ENCODE results near the gene WDR35.
"Not testable (repeated sequence)": the region's sequence is repeated elsewhere in the genome, so short reads cannot be mapped to it uniquely, and the experiment has no call there.

WDR35 gene

DNA sequence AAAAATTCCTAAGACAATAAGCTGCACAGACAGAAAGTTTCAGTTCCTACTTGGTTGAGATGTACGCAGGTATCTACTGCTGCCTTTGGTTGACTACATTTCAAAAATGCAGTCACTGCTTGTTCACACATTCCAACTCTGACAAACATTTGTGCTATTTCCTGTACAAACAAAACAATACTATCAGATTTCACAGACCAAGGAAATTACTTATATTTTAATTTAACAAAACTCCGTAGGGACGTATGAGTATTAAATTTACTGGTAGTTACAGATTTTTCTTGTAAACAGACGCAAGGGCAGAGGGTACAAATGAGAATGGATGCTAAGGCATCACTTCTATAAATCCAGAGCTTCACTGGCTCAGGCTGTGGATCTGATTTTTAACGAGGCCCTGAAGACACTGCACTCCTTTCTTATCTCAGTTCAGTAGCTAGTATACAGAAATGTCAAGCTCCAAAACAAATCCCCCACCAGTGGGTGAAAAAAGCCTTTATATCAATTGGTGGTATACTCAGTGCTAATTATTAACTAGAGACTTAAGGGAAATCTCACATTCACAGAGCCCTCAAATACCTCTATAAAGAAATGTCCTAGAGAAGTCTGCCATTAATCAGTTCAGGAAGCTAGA is 56.4 kb downstream of the WDR35 start:
- no peak for DNase-seq

GRCh38 chr2:19932928-19933327 is 57.0 kb downstream of the WDR35 start:
- no peak for DNase-seq

- DNase-seq = no peak
Measured at GRCh38 chr2:19929226-19929625, 60.7 kb downstream of the WDR35 start.

GRCh38 chr2:19927816-19928215 is 62.1 kb downstream of the WDR35 start:
- DNase-seq = not testable (repeated sequence)

GRCh38 chr2:19924526-19924925 is 65.4 kb downstream of the WDR35 start:
- not testable (repeated sequence) for DNase-seq

DNA sequence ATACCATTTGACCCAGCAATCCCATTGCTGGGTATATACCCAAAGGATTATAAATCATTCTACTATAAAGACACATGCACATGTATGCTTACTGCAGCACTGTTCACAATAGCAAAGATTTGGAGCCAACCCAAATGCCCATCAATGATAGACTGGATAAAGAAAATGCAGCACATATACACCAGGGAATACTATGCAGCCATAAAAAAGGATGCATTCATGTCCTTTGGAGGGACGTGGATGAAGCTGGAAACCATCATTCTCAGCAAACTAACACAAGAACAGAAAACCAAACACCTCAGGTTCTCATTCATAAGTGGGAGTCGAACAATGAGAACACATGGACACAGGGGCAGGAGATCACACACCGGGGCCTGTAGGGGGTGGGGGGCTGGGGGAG is 67.7 kb downstream of the WDR35 start:
- DNase-seq = not testable (repeated sequence)

GRCh38 chr2:19916385-19916950 is 73.4 kb downstream of the WDR35 start:
- DNase-seq = no peak

GRCh38 chr2:19914266-19914975 is 75.5 kb downstream of the WDR35 start:
- DNase-seq = no peak

GRCh38 chr2:19911808-19912509 is 77.9 kb downstream of the WDR35 start:
- no peak for DNase-seq

DNA sequence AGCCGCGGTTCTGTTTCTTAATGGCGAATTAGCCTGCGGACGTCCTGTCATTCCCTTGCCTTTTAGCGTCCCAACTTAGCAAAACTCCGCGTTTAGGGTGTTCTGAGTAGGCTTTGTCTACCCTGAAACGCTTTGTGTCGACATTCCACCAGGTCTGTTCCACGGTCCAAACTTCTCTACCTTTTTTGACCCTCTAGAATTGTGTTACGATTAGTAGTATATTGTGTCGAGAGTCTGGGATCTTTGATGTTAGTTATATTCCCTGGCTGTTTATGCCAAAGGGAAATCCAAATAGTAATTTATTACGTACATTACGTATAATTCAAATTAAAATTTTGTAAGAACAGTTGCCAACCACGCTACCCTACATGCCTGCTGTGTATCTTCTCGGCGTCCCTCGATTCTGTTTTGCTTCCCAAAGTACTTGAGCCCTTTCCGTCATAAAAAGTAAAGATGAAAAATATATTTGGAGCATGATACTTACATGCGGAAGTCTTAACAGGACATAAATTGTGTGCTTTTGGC is 87.6 kb downstream of the WDR35 start:
- no peak for DNase-seq

- DNase-seq = peak; percentile 97
Measured at GRCh38 chr2:19901442-19902215, 88.3 kb downstream of the WDR35 start, which contains the start of gene TTC32. Gene TTC32, minus strand, starts transcription at chr2:19901983. Its CDS starts 129 bp downstream, at chr2:19901854.

- no peak for DNase-seq
Measured at GRCh38 chr2:19900931-19901441, 88.9 kb downstream of the WDR35 start.

DNA sequence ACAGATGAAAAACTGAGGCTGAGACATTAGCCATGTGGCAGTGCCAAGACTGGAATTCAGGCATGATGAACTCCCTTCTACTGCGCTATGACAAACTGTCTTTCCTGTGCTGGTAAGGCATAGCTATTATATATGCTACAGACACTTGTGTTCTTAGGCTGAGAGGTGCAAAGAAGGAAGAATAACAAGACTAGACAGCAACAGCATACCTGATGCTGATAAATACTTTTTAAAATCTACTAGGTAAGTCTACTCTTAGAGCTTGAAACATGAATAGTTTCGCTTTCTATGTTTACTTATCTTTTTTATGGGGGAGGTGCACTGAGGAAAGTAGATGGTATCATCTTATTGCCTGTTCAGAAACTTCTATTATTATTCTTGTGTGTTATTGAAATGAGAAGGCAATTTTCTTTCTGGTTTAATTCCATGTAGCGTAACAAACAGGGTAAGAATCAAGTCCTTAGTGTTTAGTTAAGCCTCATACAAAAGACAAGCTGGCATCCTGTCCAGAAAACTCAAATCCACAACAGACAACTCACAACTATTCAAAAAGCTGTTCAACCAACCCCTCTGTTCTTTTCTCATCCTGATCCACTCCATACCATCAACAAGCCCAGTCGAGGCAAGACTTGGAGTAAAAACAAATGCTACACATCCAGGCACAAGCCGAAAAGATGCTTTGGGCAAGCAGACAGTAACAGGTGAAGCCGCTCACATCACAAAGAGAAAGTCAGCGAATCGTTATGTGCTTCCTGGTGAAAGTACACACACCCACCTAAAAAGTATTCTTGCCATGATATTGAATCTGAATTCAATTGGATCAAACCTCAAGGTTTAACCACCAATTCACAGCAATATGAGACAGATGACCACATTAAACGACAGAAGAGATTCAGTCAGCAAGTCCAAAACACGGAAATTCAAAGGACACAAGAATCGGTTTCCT is 89.6 kb downstream of the WDR35 start:
- DNase-seq = peak; percentile 70

DNA sequence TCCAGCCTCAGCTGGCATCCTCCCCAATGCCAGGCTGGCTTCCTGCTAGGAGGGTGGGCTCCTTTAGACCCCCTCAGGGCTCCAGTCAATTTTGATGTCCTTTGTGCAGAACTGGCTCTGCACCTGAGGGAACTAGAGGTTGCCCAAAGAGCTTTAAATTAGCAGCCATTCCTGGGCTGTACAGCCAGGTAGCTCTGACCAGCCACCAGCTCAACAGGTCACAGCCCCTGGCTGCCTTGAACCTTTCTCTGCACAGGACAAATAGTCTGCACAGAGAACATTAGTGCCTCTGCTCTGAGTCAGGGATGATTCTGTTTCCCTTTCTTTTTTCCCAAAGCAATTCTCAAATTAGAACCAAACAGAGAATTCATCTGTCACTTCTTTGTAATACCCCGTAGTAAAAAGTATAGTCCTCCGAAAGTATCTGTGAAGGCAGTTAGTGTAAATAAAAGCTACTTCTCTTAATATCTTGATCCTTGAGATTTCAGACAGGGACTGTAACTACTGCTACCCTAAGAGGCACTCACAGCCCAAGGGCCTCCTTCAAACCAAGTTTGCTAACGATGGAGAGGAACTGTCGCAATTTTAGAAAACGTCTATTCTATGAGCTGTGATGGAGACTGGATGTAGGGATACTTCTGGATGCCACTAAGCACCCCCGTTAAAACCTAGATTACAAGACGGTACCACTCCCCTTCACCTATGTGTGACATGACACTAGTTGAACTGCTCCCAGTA is 91.1 kb downstream of the WDR35 start:
- DNase-seq = no peak

DNA sequence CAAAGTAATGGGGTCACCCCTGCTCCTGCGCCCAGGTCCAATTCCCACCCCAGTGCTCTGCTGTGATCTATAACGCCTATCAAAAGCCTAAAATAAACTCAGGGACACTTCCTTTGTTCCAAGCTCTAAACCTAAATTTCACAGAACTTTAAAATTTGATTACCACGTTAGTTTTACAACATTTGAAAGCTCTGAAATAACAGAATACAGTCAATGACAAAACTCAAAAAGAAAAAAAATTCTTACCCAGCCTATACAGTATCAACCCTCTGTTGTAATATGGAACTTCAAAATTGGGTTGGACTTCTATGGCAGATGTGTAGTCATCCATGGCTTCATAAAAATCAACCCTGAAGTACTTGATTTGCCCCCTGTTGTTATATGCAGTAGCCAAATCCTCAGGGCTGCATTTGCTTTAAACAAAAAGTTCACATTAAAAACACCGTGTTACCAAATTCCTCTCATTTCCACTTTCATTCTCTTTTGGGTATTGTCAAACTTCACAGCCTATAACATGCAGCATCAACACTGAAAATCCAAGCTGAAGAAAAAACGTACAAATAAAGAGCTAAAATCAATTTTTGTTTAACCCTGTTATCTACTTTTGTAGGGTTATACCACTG is 92.2 kb downstream of the WDR35 start:
- no peak for DNase-seq

DNA sequence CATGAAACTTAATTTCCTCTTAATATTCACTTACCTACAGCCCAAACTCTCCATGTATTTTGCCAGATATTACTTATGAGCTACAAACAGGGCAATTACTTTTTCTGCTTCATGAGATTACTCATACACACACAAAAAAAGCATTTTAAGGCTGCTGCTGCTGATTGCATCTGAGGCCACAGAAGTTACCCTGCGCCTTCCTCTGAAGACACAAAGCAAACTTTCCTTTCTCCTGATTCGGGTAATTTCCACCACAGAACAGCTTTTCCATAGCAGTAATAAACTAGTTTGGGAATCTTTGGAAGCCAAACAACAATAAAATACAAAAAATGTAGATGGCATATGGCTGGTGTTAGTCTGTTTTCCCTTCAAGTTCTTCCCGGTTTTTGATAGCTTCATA is 94.4 kb downstream of the WDR35 start:
- DNase-seq = no peak

DNA sequence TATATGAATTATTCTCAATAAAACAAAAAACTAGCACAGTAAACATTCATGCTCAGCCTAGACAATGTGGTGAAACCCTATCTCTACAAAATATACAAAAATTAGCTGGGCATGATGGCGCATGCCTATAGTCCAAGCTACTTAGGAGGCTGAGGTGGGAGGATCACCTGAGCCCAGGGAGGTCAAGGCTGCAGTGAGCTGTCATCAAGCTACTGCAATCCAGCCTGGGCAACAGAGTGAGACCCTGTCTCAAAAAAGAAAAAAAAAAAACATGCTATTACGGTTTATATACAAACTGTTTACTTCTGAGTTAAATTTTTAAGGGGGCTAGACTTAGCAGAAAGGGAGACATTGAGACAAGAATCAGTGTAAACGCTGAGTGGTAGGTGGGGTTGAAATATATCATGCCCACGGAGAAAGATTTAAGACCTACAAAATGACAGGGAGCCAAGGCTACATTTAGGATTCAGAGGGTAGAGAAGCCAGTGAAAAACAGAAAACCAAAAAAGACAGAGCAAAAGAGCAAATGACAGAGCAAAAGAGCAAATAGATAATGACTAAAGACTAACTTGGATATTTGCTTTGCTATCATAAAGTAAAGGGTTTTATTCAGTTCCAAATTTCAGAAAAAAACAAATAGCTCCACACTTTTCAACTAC is 95.6 kb downstream of the WDR35 start:
- DNase-seq = no peak

DNA sequence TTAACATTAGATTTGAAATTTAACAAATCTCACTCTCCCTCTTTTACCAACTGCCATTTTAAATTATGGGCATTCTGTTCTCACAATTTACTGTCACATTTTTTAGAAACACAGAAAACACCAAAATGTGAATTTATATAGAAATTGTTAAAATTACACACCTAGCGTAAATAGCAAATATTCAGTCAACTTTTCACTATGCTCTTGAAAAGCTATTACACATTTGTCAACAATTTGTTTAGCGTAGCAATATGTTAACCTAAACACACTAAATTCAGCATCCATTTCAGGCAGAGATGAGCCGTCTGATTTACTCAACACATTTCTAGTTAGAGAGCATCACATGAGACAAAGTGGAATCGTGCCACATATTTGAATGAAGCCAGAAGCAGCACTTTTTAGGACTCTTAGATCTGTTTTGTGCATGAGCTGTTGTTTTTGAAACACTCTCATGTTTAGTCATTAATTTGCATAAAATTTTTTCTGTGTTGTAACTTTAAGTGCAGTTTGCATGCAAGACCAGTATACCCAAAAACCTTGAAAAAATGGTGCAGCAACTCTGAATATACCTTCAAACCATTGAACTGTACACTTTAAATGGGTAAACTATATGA is 96.3 kb downstream of the WDR35 start:
- DNase-seq = no peak

GRCh38 chr2:19891971-19892370 is 97.9 kb downstream of the WDR35 start:
- not testable (repeated sequence) for DNase-seq

Data from activated effector memory CD4-positive, alpha-beta T cell treated with anti-CD3 and anti-CD28 coated beads, Interleukin-2, amount 50 U/mL, for 16 hours (primary cell).